Measurements from ENCODE around the gene POU4F2. TPM values are rescaled to one million over a fixed set of nuclear protein-coding genes. Genes with fewer than 3 reads are reported as not detected.

The POU4F2 gene
- total RNA-seq, 4 donors from 2014 or later, result not detected

- no peak for TF ChIP-seq CTCF (IDR thresholded peaks at IDR 0.05; ENCODE audit: low read depth)
Measured at GRCh38 chr4:146655521-146655856, 16.8 kb downstream of the POU4F2 start.

GRCh38 chr4:146661367-146661766 is 22.7 kb downstream of the POU4F2 start:
- no peak for TF ChIP-seq CTCF (IDR thresholded peaks at IDR 0.05; ENCODE audit: low read depth)

- no peak for TF ChIP-seq CTCF (IDR thresholded peaks at IDR 0.05; ENCODE audit: low read depth)
Measured at GRCh38 chr4:146674829-146675570, 36.3 kb downstream of the POU4F2 start.

Other genes starting within 250 kb of the POU4F2 start
- 10 to 100 TPM; 10.2 to 18.1 (median 12.9) TPM for gene SLC10A7, start 117.0 kb upstream of the POU4F2 start, total RNA-seq

All from subcutaneous adipose tissue (tissue), 4 donors.